ENCODE data around the gene CD82.

CD82 gene

GRCh38 chr11:44661311-44661717 lies 95.9 kb downstream of the CD82 start:
- Histone ChIP-seq H3K4me3 (no peak overlapping the region), H3K27ac (no peak overlapping the region)
- DNase-seq (ENCODE audit: low spot score) = no peak
- TF ChIP-seq CTCF (IDR thresholded peaks at IDR 0.05) = no peak

Data from coronary artery (tissue), 2 donors.